Nephron progenitor cell (in vitro differentiated cells): ENCODE data around the gene UBE2E1.
"Not testable (repeated sequence)": the region's sequence is repeated elsewhere in the genome, so short reads cannot be mapped to it uniquely, and the experiment has no call there.

Source experiments
- DNase-seq: peaks from one replicate; pipeline ENCODE4 v3.0.0; 2021
- H3K27ac Mint-ChIP-seq: 2 replicates; pipeline ENCODE4 v1.8.0; 2021; ENCODE audit warnings: mild to moderate bottlenecking, moderate library complexity, mixed read lengths
- H3K27me3 Mint-ChIP-seq: 2 replicates; pipeline ENCODE4 v1.8.0; 2021; ENCODE audit warnings: mild to moderate bottlenecking, low read depth, mixed read lengths; ENCODE audit not compliant: poor library complexity
- H3K36me3 Mint-ChIP-seq: 2 replicates; pipeline ENCODE4 v1.8.0; 2021; ENCODE audit warnings: low read depth, mixed read lengths
- H3K4me1 Mint-ChIP-seq: 2 replicates; pipeline ENCODE4 v1.8.0; 2021; ENCODE audit warnings: mixed read lengths
- H3K4me3 Mint-ChIP-seq: 2 replicates; pipeline ENCODE4 v1.8.0; 2021; ENCODE audit warnings: mild to moderate bottlenecking, moderate library complexity, mixed read lengths
- H3K9me3 Mint-ChIP-seq: 2 replicates; pipeline ENCODE4 v1.8.0; 2021; ENCODE audit warnings: mild to moderate bottlenecking, moderate library complexity, mixed read lengths
- TF ChIP-seq, protein P1 (sequence below): fragments of 200-600 bp; sonication (generic); IDR thresholded peaks from 2 replicates; pipeline ENCODE4 v1.5.0; 2021; ENCODE audit warnings: antibody characterized with exemption

UBE2E1 gene

DNA sequence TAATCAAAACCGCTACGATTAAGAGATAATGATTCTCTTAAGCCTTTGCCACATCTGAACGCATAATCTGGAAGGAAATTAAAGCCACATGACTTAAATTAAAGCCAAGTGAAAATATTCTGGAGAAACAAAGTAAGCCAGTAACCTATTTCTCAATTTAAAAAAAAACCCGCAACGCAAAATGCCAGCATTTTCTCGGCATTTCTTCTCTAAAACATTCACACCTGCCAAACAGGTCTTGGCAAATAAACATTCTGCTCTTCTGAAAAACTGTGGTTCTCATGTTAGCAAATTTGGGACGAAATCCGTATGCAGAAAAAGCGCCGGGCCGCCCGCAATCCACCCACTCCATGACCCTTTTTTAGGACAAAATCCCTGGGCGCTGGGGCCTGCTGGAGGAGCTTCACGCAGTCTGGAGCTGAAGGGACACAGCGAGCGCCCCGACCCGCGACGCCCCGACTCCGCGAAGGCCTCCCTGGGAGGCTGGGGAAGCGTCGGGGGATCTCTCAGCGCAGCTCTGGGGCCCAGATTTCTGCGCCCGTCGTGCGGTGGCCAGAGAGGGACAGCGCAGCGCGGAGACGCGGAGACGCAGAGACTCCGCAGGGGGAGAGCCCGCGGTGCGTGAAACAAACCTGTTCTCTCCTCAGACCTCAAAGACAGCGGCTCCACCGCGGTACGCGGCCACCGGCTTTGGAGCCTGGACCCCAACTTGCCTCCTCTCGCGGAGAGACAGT lies 110.6 kb downstream of the UBE2E1 start:
- Mint-ChIP-seq H3K9me3 (peaks cover 4% of the 10 kb centered on the region), H3K27me3 (no peaks in the 10 kb centered on the region), H3K4me1 (peaks cover 61% of the 10 kb centered on the region), H3K36me3 (peaks cover 54% of the 10 kb centered on the region), H3K27ac (peak overlapping the region; percentile 100), H3K4me3 (peak overlapping the region; percentile 100)
- TF ChIP-seq, protein P1, sequence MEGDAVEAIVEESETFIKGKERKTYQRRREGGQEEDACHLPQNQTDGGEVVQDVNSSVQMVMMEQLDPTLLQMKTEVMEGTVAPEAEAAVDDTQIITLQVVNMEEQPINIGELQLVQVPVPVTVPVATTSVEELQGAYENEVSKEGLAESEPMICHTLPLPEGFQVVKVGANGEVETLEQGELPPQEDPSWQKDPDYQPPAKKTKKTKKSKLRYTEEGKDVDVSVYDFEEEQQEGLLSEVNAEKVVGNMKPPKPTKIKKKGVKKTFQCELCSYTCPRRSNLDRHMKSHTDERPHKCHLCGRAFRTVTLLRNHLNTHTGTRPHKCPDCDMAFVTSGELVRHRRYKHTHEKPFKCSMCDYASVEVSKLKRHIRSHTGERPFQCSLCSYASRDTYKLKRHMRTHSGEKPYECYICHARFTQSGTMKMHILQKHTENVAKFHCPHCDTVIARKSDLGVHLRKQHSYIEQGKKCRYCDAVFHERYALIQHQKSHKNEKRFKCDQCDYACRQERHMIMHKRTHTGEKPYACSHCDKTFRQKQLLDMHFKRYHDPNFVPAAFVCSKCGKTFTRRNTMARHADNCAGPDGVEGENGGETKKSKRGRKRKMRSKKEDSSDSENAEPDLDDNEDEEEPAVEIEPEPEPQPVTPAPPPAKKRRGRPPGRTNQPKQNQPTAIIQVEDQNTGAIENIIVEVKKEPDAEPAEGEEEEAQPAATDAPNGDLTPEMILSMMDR: no peak
- no peak for DNase-seq

DNA sequence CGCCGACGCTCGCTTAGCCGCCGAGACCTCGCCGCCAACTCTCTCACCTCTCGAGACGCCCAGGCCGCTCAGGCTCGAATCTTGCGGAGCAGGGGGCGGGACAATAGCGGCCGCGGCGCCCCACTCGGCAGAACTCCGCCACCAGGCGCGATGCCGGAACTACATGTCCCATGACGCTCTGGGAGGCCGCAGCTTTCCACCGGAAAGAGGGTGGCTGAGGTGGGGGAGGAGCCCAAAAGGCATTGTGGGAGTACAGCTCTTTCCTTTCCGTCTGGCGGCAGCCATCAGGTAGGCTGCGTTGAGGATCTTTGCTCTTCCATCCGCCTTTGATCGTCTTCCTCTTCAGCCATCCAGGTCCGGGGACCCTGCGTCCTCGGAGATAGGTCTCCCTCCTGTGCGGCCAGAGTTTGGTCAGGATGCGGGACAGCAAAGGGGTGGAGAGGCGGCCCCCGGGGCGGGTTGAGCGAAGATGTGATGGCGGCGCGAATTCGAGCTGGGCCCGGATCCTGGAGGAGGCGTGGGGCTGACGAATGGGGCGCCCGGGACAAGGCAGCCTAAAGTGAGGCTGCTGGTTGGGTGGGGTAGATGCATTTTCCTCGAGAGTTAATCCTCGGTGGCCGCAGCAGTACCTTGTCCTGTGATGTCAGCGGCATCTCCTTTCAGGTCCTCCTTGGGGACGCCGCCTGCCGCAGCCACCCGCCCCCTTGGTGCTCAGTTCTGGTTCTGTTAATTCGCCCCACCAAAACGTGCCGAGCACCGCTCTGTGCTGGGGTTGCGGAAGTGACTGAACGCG lies 111.3 kb downstream of the UBE2E1 start, which contains the start of the genes NKIRAS1 and RPL15:
Gene NKIRAS1, minus strand, starts transcription at position 105 of the 793 bp plus-strand sequence. CDS start 6,086 bp downstream, outside the sequence.
Gene RPL15, plus strand, starts transcription at position 247 of the 793 bp plus-strand sequence. CDS start 728 bp downstream, outside the sequence.
- peak within 1 kb of the TSS; percentile 100 for H3K27ac Mint-ChIP-seq
- H3K4me3 Mint-ChIP-seq: peak within 1 kb of the TSS; percentile 100
- TF ChIP-seq, protein P1: peak; percentile 39
- H3K9me3 Mint-ChIP-seq: peaks cover 4% of the 10 kb centered on the region
- H3K36me3 Mint-ChIP-seq: peaks cover 57% of the 10 kb centered on the region
- peak; percentile 96 for DNase-seq
- no peaks in the 10 kb centered on the region for H3K27me3 Mint-ChIP-seq
- peaks cover 62% of the 10 kb centered on the region for H3K4me1 Mint-ChIP-seq

DNA sequence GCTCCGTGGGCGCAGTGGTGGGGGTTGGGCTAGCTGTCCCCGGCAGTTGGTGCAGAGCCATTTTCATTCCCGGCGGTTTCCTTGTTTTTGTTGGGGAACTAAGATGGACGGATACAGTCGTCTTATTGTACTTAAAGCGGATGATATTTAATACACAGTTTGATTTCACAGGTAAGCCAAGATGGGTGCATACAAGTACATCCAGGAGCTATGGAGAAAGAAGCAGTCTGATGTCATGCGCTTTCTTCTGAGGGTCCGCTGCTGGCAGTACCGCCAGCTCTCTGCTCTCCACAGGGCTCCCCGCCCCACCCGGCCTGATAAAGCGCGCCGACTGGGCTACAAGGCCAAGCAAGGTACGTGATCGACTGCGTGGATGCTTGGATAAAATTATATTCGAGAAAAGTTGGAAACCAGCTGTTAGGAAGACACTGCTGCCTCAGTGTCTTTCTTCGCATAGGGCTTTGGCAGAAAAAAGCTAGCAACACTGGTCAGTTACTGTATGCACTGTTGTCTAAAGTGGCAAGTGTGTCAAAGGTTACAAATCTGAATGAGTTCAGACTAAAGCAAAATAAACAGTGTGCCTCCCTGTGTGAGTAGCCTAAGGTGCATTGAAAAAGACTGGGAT lies 112.0 kb downstream of the UBE2E1 start:
- peak overlapping the region; percentile 100 for H3K27ac Mint-ChIP-seq
- H3K9me3 Mint-ChIP-seq, H3K27me3 Mint-ChIP-seq: not testable (repeated sequence)
- peaks cover 55% of the 10 kb centered on the region for H3K36me3 Mint-ChIP-seq
- DNase-seq: peak; percentile 62
- H3K4me1 Mint-ChIP-seq: peaks cover 63% of the 10 kb centered on the region
- H3K4me3 Mint-ChIP-seq: peak overlapping the region; percentile 100

DNA sequence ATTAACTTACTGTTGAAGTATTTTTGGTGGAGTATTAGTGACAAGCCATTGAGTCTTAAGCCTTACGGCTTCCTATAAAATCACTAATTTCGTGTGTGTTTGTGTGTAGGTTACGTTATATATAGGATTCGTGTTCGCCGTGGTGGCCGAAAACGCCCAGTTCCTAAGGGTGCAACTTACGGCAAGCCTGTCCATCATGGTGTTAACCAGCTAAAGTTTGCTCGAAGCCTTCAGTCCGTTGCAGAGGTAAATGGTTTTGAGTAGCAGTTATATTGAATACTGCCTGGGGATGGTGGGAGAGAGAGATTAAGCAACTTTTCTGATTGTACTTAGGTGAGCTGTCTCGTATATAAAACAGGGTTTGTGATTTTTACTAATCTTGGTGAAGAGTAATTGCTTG lies 112.6 kb downstream of the UBE2E1 start:
- Mint-ChIP-seq H3K36me3 (peaks cover 59% of the 10 kb centered on the region), H3K4me3 (peak overlapping the region; percentile 100), H3K4me1 (peaks cover 68% of the 10 kb centered on the region), H3K27ac (peak overlapping the region; percentile 100)
- not testable (repeated sequence) for DNase-seq, H3K9me3 Mint-ChIP-seq, H3K27me3 Mint-ChIP-seq

DNA sequence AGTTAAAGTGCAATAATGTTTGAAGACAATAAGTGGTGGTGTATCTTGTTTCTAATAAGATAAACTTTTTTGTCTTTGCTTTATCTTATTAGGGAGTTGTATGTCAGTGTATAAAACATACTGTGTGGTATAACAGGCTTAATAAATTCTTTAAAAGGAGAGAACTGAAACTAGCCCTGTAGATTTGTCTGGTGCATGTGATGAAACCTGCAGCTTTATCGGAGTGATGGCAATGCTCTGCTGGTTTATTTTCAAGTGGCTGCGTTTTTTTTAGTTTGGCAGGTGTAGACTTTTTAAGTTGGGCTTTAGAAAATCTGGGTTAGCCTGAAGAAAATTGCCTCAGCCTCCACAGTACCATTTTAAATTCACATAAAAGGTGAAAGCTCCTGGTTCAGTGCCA lies 113.9 kb downstream of the UBE2E1 start:
- Mint-ChIP-seq H3K27me3 (no peaks in the 10 kb centered on the region), H3K27ac (peak overlapping the region; percentile 57)

DNA sequence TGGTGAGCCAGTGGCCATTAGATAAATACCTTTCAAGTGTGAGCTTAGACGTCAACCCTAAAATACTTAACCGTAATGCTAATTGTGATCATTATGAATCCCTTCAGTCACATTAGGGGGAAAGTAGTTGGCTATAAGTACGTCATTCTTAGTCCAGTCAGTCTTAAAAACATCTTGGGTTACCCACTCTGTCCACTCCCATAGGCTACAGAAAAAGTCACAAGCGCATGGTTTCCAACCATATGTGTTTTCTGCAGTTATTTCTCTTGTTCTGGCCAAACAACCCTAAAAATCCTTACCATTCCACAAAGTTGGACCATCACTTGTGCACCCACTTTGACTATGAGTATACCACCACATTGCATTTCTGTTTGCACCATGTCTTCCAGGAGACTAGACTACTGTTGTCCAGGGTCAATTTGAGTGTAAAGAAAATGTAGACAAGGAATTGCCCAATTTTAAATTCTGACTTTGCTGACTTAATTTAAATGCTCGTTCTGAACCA lies 114.4 kb downstream of the UBE2E1 start:
- Mint-ChIP-seq H3K27me3 (no peaks in the 10 kb centered on the region), H3K4me3 (peak overlapping the region; percentile 100), H3K9me3 (peaks cover 5% of the 10 kb centered on the region), H3K36me3 (peaks cover 62% of the 10 kb centered on the region), H3K4me1 (peaks cover 63% of the 10 kb centered on the region), H3K27ac (peak overlapping the region; percentile 76)
- TF ChIP-seq, protein P1: no peak
- no peak for DNase-seq

More for the DNA sequence above, 113.9 kb downstream of the UBE2E1 start:
- Mint-ChIP-seq H3K36me3 (peaks cover 58% of the 10 kb centered on the region), H3K9me3 (peaks cover 2% of the 10 kb centered on the region), H3K4me1 (peaks cover 69% of the 10 kb centered on the region), H3K4me3 (peak overlapping the region; percentile 100)
- TF ChIP-seq, protein P1: no peak
- no peak for DNase-seq
